Left forelimb (tissue), 1 donor: Measurements from ENCODE around the gene RHBDD2.
"Not testable (repeated sequence)": the region's sequence is repeated elsewhere in the genome, so short reads cannot be mapped to it uniquely, and the experiment has no call there.

ENCODE experiments used
- DNase-seq: peaks from one replicate; pipeline ENCODE4 v3.0.0-alpha.2; 2018; ENCODE audit warnings: low spot score

Gene RHBDD2

DNA sequence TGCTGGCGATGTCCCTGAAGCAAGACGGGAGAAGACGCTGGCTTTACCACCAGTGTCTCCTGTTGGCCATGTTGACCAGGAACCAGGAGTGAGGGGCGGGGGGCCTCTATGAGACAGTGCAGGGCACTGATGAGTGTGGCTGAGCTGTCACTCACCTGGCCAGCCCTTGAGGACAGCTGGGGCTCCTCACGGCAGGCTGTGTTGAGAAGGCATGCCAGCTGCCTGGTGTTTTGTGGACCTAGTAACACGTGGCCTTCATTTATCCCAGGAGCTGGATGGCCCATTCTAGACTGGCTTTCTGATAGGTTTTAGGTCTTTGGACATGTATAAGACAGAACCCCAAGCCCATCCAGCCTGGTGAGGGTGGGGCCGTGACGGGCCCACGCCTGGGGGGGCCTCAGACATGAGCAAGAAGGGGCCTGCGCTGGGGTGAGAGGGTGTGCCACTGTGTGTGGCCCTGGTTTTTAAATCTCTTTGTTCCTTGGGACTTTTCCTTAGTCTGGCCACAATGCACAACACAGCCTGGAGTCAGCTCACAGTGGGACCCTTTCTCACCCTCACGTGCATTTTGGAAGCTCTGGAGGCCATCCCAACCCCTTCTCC is 10.5 kb downstream of the RHBDD2 start:
- no peak for DNase-seq

DNA sequence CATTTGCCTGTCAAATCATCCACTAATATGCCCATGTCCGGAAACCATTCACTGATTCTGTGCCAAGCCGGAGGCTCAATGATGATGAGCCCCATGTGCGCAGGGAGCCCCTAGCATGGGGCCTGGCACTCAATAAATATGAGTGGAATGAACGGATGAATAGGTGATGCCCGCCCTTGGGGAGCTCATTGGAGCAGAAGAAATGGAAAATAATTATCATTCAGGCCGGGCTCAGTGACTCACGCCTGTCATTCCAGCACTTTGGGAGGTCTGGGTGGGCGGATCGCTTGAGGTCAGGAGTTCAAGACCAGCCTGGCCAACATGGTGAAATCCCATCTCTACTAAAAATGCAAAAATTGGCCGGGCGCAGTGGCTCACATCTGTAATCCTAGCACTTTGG is 11.0 kb downstream of the RHBDD2 start:
- DNase-seq = no peak

DNA sequence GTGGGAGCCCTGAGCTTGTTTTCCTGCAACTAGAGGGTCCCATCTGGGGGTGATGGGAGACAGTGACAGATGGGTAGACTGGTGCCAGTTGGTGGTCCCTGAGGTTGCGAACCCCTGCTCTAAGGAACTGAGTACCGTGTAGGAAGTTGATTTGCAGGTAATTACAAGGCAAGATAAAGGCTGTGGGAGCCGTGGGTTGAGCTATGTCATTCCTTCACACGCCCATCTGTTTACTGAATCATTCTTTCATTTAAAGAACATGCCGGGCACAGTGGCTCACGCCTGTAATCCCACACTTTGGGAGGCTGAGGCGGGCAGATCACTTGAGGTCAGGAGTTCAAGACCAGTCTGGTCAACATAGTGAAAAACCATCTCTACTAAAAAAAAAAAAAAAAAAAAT is 12.4 kb downstream of the RHBDD2 start:
- DNase-seq = not testable (repeated sequence)

DNA sequence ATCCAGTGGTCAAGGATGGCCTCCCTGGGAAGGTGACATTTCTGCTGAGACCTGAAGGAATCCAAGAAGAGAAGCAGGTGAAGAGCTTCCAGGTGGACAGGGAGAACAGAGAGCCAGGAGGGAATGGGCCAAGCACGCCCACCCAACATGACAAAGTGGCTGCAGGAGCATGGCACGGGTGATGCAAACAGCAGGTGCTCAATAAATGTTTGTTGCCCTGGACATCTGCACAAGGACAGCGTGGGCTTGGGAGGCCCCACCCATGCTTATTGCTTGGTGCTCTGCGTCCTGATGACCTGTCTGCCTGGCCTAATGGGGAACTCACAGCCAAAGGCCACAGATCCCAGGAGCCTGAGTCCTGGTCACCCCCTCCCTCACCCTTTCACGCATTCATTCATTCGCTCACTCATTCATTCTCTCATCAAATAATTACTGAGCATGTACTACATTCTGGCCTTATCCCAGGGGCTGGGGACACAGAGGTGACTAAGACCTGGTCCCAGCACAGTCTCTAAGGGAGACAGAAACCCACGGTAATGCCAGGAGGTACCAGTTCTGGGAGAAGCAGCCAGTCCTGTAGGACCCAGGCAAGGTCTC is 13.1 kb downstream of the RHBDD2 start:
- DNase-seq = no peak

DNA sequence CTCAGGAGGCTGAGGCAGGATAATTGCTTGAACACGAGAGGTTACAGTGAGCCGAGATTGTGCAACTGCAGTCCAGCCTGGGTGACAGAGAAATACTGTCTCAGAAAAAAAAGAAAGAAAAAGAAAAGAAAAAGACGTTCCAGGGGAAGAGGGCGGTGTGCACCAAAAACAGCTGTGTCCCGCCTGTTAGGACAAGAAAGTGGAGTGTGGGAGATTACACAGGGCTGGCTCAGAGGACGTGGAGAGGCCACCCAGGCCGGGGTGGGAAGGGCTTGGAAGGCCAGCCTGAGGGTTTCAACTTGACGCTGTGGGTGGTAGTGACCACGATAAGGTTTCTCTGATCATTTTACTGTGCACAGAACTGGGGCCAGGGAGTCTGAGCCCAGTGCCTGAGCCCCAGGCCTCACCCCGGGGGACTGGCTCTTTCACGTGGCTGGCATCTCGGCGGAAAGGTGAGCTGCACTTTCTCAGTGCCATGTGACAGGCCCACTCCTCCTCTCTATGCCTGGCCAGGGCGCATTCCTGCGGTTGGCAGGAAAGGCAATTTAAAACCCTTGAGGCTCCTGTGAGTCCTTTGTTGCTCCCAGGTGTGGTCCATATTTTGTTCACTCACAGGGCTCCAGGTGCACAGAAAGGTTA is 13.9 kb downstream of the RHBDD2 start:
- no peak for DNase-seq

DNA sequence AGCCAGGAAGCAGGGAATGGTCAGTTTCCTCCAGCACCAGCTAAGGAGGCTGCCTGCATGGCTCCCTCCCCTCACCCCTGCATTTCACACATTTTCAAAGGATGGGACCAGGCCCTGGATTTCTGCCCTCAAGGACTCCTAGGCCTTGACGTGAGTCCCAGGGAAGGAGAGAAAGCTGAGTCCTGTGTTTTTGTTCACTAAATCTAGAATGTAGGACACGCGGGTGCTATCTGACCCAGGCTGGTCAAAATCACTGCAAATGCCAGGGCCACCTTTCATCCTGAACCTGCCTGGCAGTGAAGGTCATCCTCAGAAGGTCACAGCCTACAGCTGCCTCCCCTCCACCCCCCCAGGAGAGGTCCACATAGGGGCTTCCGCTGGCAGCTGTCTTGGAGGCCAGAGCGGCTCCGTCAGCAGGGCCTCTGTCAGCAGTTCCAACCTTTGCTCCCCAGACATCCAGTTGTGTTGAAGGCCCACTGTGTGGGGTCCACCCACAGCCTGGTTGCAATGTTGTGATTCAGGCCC is 18.0 kb downstream of the RHBDD2 start:
- no peak for DNase-seq

DNA sequence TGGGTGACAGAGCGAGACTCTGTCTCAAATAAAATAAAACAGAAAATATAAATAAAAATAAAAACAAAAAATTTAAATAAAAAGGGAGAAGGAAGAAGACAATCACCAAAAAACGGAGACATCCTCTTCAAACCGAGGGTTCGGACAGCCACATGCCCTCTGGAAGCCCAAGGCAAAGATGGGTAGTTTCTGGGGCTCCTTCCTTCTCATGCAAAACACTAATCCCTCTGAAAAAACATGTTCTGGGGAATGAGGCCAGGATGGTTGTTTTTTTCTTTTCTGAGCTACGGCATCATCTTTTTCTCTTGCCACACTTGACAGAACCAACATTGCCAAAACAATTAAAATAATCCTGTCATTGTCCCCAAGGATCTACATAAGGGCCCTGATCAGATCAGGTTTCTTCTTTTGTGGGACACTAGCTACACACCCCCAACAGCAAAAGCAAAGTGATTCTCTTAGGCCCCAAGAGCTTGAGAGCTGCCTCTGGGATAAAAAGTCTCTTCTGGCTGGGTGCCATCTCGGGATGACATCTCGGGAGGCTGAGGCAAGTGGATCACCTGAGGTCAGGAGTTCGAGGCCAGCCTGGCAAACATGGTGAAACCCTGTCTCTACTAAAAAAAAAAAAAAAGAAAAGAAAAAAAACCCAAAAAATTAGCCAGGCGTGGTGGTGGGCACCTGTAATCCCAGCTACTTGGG is 21.9 kb downstream of the RHBDD2 start:
- DNase-seq = no peak

DNA sequence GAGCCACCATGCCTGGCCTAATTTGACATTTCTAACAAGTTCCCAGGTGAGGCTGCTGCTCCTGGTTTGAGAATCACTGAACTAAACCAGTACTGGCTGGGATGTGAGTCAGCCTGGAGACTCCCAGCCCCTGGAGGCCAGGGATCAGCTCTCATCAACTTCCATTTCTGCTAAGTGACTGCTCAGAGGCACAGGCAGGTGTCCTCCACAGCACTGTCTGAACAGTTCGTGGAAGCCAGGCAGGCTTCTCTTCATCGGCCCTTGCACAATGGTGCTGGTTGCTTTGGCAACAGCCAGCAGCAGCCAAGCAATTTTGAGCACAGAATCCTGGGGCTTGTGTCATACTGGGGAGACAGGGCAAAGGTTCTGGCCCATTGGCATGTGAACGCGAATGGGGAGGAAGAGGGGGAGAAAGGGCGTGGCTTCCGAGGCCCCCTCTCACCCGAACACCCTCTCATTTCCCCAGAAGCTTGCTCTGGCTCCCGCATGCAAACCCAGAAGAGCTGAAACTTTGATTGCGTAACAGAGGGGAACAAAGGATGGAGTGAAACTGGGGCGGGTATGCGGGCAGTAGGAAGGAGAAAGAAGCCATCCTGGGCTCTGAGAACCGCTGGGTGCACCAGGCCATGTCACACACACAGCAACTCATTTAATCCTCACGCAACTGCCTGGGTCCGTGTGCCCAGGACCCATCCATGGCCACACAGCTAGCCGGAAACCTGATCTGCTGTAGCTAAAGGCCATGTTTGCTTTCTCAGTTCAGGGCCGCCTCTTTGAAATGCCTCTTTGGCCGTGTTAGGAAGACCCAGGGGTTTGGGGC is 27.2 kb downstream of the RHBDD2 start:
- no peak for DNase-seq

DNA sequence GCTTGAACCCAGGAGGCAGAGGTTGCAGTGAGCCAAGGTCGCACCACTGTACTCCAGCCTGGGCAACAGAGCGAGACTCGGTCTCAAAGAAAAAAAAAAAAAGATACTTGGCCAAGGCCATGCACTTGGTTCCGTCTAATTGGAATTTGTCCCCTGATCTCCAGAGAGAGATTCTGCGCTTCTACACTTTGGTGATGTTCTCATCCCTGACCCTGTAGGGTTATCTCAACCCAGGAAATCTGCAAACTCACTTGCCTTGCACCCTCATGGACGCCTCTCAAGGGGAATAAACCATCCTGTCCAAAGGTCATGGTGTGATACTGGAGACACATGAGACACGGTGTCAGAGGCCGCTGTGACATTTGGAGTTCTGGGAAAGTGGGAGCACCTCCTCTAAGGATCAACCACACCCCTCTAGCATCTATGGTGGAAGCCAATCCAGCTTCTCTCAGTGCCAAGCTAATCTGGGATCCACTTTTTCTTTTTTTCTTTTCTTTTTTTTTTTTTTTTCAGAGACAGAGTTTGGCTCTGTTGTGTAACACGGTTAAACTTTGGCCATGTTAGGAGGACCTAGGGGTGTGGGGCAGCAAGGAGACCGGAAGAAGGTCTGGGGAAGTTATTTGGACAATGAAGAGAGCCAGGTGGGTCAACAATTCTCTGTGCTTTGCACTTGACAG is 28.3 kb downstream of the RHBDD2 start:
- DNase-seq = no peak

DNA sequence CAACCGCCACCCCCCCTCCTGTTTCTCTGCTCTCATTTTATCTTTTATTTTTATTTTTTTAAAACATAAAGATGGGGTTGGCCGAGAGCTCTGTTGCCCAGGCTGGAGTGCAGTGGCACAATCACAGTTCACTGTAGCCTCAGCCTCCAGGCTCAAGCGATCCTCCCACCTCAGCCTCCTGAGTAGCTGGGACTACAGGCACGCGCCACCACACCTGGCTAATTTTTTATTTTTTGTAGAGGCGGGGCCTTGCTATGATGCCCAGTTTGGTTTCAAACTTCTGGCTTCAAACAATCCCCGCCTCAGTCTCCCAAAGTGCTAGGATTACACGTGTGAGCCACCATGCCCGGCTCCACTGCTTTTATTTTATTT is 28.8 kb downstream of the RHBDD2 start:
- not testable (repeated sequence) for DNase-seq

DNA sequence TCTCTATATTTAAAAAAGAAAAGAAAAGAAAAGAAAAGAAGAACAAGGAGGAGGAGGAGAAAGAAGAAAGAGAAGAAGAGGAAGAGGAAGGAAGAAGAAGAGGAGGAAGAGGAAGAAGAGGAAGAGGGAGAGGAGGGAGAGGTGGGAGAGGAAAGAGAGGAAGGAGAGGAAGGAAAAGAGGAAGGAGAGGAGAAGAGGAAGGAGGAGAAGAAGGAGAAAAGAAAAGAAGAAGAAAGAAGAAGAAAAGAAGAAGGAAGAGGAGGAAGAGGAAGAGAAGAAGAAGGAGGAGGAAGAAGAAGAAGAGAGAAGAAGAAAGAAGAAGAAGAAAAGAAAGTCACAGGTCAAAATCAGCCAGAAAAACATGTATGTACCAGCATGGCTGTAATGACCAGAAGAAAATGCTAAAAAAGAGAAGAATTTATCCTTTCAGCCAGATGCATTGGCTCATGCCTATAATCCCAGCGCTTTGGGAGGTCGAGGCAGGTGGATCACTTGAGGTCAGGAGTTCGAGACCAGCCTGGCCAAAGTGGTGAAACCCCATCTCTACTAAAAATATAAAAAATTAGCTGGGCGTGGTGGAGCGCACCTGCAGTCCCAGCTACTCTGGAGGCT is 30.8 kb downstream of the RHBDD2 start:
- no peak for DNase-seq

DNA sequence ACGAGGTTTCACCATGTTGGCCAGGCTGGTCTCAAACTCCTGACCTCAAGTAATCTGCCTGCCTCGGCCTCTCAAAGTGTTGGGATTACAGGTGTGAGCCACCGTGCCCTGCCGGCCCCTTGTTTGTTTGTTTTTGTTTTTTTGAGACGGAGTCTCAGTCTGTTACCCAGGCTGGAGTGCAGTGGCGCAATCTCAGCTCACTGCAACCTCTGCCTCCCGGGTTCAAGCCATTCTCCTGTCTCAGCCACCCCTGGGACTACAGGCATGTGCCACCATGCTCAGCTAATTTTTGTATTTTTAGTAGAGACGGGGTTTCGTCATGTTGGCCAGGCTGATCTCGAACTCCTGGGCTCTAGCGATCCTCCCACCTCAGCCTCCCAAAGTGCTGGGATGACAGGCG is 32.4 kb downstream of the RHBDD2 start:
- not testable (repeated sequence) for DNase-seq

DNA sequence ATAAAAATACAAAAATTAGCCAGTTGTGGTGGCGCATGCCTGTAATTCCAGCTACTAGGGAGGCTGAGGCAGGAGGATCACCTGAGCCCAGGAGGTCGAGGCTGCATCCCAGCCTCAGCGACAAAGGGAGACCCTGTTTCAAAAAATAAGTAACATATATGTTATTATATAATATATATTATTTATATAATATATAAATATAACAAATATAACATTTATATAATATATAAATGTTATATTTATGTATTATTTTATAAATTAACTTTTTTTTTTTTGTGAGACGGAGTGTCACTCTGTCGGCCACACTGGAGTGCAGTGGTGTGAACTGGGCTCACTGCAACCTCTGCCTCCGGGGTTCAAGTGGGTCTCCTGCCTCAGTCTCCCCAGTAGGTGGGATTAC is 34.6 kb downstream of the RHBDD2 start:
- DNase-seq = no peak

DNA sequence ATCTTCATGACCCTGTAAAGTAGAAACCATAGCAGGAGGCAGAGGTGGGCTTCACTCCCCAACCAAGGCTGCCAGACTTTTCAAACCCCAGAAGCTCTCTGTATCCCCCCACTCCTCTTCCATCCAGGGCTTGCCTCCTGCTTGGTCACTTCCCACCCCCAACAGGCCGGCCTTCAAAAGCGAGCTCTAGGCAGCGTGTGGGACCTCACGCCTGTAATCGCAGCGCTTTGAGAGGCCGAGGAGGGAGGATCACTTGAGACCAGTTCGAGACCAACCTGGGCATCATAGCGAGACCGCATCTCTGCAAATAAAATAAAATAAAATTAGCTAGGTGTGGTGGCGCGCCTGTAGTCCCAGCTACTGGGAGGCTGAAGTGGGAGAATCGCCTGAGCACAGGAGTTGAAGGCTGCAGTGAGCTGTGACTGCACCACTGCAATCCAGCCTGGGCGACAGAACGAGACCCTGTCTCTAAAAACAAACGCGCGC is 35.4 kb downstream of the RHBDD2 start:
- DNase-seq = no peak

DNA sequence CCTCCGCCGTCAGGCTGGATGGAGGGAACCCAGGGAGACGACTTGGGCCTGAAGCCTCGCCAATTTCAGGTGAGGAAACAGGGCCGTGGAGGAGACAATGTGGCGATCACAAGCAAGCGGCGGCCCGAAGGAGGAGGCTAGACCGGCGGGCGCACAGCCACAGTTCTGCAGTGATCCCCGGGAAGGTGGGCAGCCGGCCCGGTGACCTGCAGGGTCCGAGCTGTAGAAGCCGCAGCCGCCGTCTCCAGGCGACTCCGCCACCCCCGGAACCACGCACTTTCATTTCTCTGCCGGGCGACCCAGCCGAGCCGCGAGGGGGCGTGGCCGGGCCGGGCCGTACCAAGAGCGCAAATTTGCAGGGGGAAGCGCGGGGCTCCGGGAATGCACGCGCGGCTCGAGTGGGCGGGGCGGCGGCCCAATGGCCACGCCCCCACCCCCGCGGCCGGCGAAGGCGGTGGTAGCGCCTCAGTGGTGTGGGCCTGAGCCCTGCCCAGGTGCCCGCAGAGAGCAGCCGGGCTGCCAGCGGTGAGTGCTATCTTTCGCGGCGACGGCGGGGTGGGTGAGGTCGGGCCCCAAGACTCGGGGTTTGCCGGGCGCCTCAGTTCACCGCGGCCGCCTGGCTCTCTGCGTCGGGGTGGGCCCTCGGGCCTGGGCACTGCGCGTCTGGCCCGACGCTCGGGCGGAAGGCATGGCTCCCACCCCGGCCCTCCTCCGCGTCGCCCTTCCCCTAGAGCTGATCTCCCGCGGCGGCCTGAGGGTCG is 36.0 kb downstream of the RHBDD2 start, which contains the start of gene POR:
TSS of gene POR (plus strand) at position 501 of the 761 bp plus-strand sequence. CDS start 38,847 bp downstream, outside the sequence.
- DNase-seq = peak; percentile 97

DNA sequence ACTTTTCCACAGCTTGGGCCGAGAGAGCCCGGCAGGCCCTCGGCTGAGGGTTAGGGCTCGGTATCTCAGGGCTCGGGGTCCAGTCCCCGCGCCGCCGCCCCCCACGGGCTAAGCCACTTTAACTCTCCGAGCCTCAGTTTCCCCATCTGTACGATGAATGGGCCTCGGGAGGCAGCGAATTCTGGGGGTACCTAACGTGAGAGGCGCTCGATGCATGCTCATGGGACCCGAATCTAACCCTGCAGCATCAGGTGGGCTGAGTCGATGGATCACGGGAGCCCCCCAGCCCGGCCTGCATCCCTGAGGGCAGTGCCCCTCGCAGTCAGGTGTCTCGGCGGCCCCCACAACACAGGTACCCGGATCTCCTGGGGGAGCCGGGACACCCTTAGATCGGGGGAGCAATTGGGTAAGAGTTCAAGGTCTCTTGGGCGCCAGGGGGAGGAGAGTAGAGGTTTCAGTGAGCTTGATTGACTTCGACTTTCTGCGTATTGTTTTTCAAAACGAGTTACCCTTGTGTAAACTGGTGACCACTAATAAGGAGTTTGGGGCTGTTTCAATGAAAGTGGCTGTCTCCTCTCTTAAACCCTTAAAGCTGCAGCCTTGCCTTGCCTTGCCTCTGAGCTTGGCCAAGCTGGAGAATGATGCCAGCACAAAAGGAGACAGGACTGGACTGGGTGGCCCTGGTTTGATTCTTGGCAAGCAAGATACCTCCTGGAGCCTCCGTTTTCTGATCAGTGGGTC is 36.8 kb downstream of the RHBDD2 start:
- DNase-seq = no peak

DNA sequence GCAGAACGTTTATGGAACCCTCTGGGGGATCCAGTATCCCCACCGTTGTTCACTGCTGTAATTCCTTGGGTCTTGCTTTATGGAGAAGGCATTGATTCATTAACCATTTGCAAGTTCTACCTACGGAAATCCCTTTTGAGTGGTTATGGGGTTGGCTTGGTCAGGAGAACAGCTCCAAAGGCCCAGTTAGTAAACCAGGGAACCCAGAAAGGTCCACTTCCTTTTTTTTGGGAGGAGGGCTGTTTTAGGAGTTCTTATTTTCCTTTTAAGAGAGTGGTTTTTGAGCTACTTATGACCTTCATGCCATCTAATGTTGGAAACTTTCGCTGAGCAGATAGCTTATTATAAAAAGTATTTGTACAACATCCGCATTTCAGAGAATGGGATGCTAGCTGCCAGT is 37.4 kb downstream of the RHBDD2 start:
- no peak for DNase-seq

DNA sequence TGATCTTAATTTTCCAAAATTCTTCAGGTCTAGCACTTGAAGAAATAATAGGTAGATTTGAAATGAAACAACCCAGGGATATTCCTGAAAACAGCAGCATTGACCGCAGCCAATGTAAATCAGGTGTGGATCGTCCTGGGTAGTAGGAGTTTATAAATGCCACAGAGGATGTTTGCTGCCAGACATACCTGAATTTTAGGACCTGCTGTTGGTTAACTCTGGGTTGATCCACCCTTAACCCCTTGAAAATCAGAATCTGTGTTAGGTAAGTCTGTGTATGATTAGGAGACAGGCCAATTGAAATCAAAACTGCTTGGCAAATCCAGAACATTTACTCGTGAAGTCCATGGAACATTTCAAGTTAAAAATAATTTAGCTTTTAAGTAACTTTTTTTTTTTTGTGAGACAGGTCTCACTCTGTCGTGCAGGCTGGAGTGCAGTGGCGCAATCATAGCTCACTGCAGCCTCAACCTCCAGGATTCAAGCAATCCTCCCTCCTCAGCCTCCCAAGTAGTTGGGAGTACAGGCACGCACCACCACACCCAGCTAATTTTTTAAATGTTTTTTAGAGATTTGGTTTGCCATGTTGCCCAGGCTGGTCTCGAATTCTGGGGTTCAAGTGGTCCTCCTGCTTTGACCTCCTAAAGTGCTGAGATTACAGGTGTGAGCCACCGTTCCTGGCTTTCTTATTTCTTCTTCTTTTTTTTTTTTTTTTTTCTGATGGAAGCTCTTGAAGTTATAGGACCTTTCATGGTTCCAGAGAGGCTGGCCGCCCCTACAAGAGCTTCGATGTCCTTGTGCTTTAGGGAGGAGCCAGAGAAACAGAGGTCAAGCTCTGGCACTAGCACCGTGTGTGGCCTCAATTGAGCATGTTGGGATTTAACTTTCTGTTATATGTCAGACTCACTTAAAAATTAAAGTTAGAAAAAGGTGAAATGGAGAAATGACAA is 38.1 kb downstream of the RHBDD2 start:
- DNase-seq = no peak
